ENCODE results near the gene CD99L2. TPM values are rescaled to one million over a fixed set of nuclear protein-coding genes. Genes with fewer than 3 reads are reported as not detected.

The CD99L2 gene
- total RNA-seq, 1 donor from 2014 or later = 23.8 TPM

GRCh38 chrX:150899191-150899757 lies 806 bp upstream of the CD99L2 start:
- TF ChIP-seq CTCF (IDR thresholded peaks at IDR 0.05) = no peak
- TF ChIP-seq POLR2AphosphoS5 (IDR thresholded peaks at IDR 0.05; ENCODE audit: insufficient read depth in 1 of 2, low read depth in 1 of 2) = no peak
- no peak for TF ChIP-seq POLR2A (IDR thresholded peaks at IDR 0.05)
- Histone ChIP-seq H3K36me3 (no peaks in the 10 kb centered on the region), H3K4me1 (no peaks in the 10 kb centered on the region), H3K27ac (peak overlapping the region; percentile 48), H3K27me3 (no peaks in the 10 kb centered on the region), H3K9me3 (no peaks in the 10 kb centered on the region), H3K4me3 (peak overlapping the region; percentile 54 to 69)
- DNase-seq (ENCODE audit: extremely low spot score in 2 of 2) = no peak
- intact Hi-C loops (cut with DNase I) = no loop called here

- no peak for DNase-seq (ENCODE audit: extremely low spot score in 2 of 2)
- Histone ChIP-seq H3K36me3 (no peaks in the 10 kb centered on the region), H3K27me3 (no peaks in the 10 kb centered on the region), H3K4me3 (peak overlapping the region; percentile 54 to 69), H3K9me3 (no peaks in the 10 kb centered on the region), H3K4me1 (no peaks in the 10 kb centered on the region), H3K27ac (peak overlapping the region; percentile 68)
- no peak for TF ChIP-seq POLR2A (IDR thresholded peaks at IDR 0.05)
- TF ChIP-seq POLR2AphosphoS5 (IDR thresholded peaks at IDR 0.05; ENCODE audit: insufficient read depth in 1 of 2, low read depth in 1 of 2) = no peak
- intact Hi-C loops (cut with DNase I) = no loop called here
Measured at GRCh38 chrX:150897421-150898320, 797 bp downstream of the CD99L2 start.

- TF ChIP-seq CTCF (IDR thresholded peaks at IDR 0.05) (no peak), POLR2AphosphoS5 (IDR thresholded peaks at IDR 0.05; ENCODE audit: insufficient read depth in 1 of 2, low read depth in 1 of 2) (no peak), POLR2A (IDR thresholded peaks at IDR 0.05) (no peak)
- Histone ChIP-seq H3K4me1 (no peaks in the 10 kb centered on the region), H3K9me3 (no peaks in the 10 kb centered on the region), H3K27ac (no peak overlapping the region), H3K4me3 (no peak overlapping the region), H3K27me3 (no peaks in the 10 kb centered on the region), H3K36me3 (no peaks in the 10 kb centered on the region)
- no peak for DNase-seq (ENCODE audit: extremely low spot score in 2 of 2)
- intact Hi-C loops (cut with DNase I) = no loop called here
Measured at GRCh38 chrX:150896632-150897031, 1.8 kb downstream of the CD99L2 start.

GRCh38 chrX:150893936-150894335 lies 4.5 kb downstream of the CD99L2 start:
- H3K9me3 ChIP-seq = no peaks in the 10 kb centered on the region
- no peaks in the 10 kb centered on the region for H3K4me1 ChIP-seq
- H3K36me3 ChIP-seq = no peaks in the 10 kb centered on the region
- no peak overlapping the region for H3K27ac ChIP-seq
- no peak for DNase-seq (ENCODE audit: extremely low spot score in 2 of 2)
- intact Hi-C loops (cut with DNase I) = no loop called here
- no peaks in the 10 kb centered on the region for H3K27me3 ChIP-seq
- H3K4me3 ChIP-seq = no peak overlapping the region
- TF ChIP-seq CTCF (IDR thresholded peaks at IDR 0.05) (no peak), POLR2AphosphoS5 (IDR thresholded peaks at IDR 0.05; ENCODE audit: insufficient read depth in 1 of 2, low read depth in 1 of 2) (no peak), POLR2A (IDR thresholded peaks at IDR 0.05) (no peak)

GRCh38 chrX:150889131-150889530 lies 9.3 kb downstream of the CD99L2 start:
- Histone ChIP-seq H3K36me3 (no peaks in the 10 kb centered on the region), H3K4me1 (no peaks in the 10 kb centered on the region), H3K4me3 (no peak overlapping the region), H3K27me3 (no peaks in the 10 kb centered on the region), H3K9me3 (no peaks in the 10 kb centered on the region), H3K27ac (no peak overlapping the region)
- no peak for TF ChIP-seq POLR2AphosphoS5 (IDR thresholded peaks at IDR 0.05; ENCODE audit: insufficient read depth in 1 of 2, low read depth in 1 of 2)
- TF ChIP-seq CTCF (IDR thresholded peaks at IDR 0.05) = no peak
- TF ChIP-seq POLR2A (IDR thresholded peaks at IDR 0.05) = no peak
- intact Hi-C loops (cut with DNase I) = no loop called here
- no peak for DNase-seq (ENCODE audit: extremely low spot score in 2 of 2)
